Lower lobe of right lung (tissue), 2 donors: ENCODE results near the gene TTLL9. TPM values are rescaled to one million over a fixed set of nuclear protein-coding genes. Genes with fewer than 3 reads are reported as not detected.
A peak's percentile ranks its signal among the peaks of the same experiment; 100 is the strongest.
"Not testable (repeated sequence)": the region's sequence is repeated elsewhere in the genome, so short reads cannot be mapped to it uniquely, and the experiment has no call there.

Experiments used
- ATAC-seq, 2 donors: fragments of 200-7000 bp; cut with Tn5 transposase; one replicate each; pipeline ENCODE4 v1.9.1; 2020 to 2022; ENCODE audit warnings: mild to moderate bottlenecking in 2 of 2, moderate library complexity in 2 of 2
- DNase-seq: peaks from one replicate; pipeline ENCODE4 v3.0.0-alpha.2; 2020
- H3K27ac ChIP-seq: fragments of 200-600 bp; one replicate; pipeline ENCODE4 v1.8.0; 2022
- H3K27me3 ChIP-seq: fragments of 200-600 bp; one replicate; pipeline ENCODE4 v1.8.0; 2022; ENCODE audit warnings: low read depth
- H3K36me3 ChIP-seq: fragments of 200-600 bp; one replicate; pipeline ENCODE4 v1.8.0; 2022; ENCODE audit warnings: mild to moderate bottlenecking
- H3K4me1 ChIP-seq: fragments of 200-600 bp; one replicate; pipeline ENCODE4 v1.8.0; 2022
- H3K4me3 ChIP-seq: fragments of 200-600 bp; one replicate; pipeline ENCODE4 v1.8.0; 2022; ENCODE audit warnings: mild to moderate bottlenecking
- H3K9me3 ChIP-seq: fragments of 200-600 bp; one replicate; pipeline ENCODE4 v1.8.0; 2022
- CTCF ChIP-seq: fragments of 200-600 bp; IDR thresholded peaks from one replicate; pipeline ENCODE4 v1.8.0; 2022; ENCODE audit warnings: antibody characterized with exemption, mild to moderate bottlenecking
- intact Hi-C: fragments of 100-400 bp; cut with DNase I; formaldehyde crosslinking; loops from one replicate; pipeline ENCODE4 v1.11.0; 2022
- total RNA-seq: library from RNA; stranded (reverse); fragmentation: NEBNext Ultra II Directional; extraction: Animal tissue kit (Norgen Biotek cat#: 25700); gene quantifications from one replicate; pipeline ENCODE4 v1.2.1, GENCODE V29; 2021
- donor health status: DM: no; HTN: yes; CAD: no; lungs with severe emphysema.

The TTLL9 gene
- total RNA-seq, 1 donor from 2014 or later: 5.9 TPM

- Histone ChIP-seq H3K9me3 (no peaks in the 10 kb centered on the region), H3K4me3 (no peak overlapping the region), H3K36me3 (no peaks in the 10 kb centered on the region), H3K27me3 (no peaks in the 10 kb centered on the region), H3K4me1 (no peaks in the 10 kb centered on the region), H3K27ac (no peak overlapping the region)
- DNase-seq (no peak), ATAC-seq (no peak)
- no peak for TF ChIP-seq CTCF
- intact Hi-C loops: no loop called here
These were observed 56.1 kb downstream of the TTLL9 start for GRCh38 chr20:31926493-31926892.

- no peak overlapping the region for H3K27ac ChIP-seq
- ATAC-seq (no peak), DNase-seq (no peak)
- no peak overlapping the region for H3K4me3 ChIP-seq
- no peaks in the 10 kb centered on the region for H3K9me3 ChIP-seq
- no peaks in the 10 kb centered on the region for H3K36me3 ChIP-seq
- no peaks in the 10 kb centered on the region for H3K27me3 ChIP-seq
- no peaks in the 10 kb centered on the region for H3K4me1 ChIP-seq
- TF ChIP-seq CTCF: no peak
- intact Hi-C loops: no loop called here
These were observed 57.3 kb downstream of the TTLL9 start for GRCh38 chr20:31927627-31928159.

GRCh38 chr20:31929631-31930030 is 59.2 kb downstream of the TTLL9 start:
- intact Hi-C loops, H3K4me1 ChIP-seq, H3K27ac ChIP-seq, H3K4me3 ChIP-seq, ATAC-seq, H3K36me3 ChIP-seq, DNase-seq, H3K9me3 ChIP-seq, H3K27me3 ChIP-seq: not testable (repeated sequence)

GRCh38 chr20:31930779-31931178 is 60.3 kb downstream of the TTLL9 start:
- TF ChIP-seq CTCF: no peak
- no peak for DNase-seq
- Histone ChIP-seq H3K9me3 (no peaks in the 10 kb centered on the region), H3K4me3 (no peak overlapping the region), H3K27ac (no peak overlapping the region), H3K27me3 (no peaks in the 10 kb centered on the region), H3K4me1 (no peaks in the 10 kb centered on the region), H3K36me3 (no peaks in the 10 kb centered on the region)
- intact Hi-C loops: no loop called here
- peak; percentile 14 to 69 for ATAC-seq

- Histone ChIP-seq H3K9me3 (no peaks in the 10 kb centered on the region), H3K4me3 (no peak overlapping the region), H3K4me1 (no peaks in the 10 kb centered on the region), H3K27ac (no peak overlapping the region), H3K27me3 (no peaks in the 10 kb centered on the region), H3K36me3 (no peaks in the 10 kb centered on the region)
- no peak for TF ChIP-seq CTCF
- ATAC-seq (peak in 1 of 2 donors; percentile 16), DNase-seq (no peak)
- intact Hi-C loops: no loop called here
These were observed 63.3 kb downstream of the TTLL9 start for GRCh38 chr20:31933698-31934097.

- H3K4me3 ChIP-seq: no peak overlapping the region
- no peaks in the 10 kb centered on the region for H3K9me3 ChIP-seq
- ATAC-seq (no peak), DNase-seq (no peak)
- H3K27me3 ChIP-seq: no peaks in the 10 kb centered on the region
- H3K36me3 ChIP-seq: no peaks in the 10 kb centered on the region
- H3K27ac ChIP-seq: no peak overlapping the region
- intact Hi-C loops: no loop called here
- no peaks in the 10 kb centered on the region for H3K4me1 ChIP-seq
- TF ChIP-seq CTCF: no peak
These were observed 64.1 kb downstream of the TTLL9 start for GRCh38 chr20:31934491-31934890.
